Stimulated activated CD4-positive, alpha-beta T cell treated with anti-CD3 and anti-CD28 coated beads, Interleukin-4, amount 100 ng/mL, for 24 hours (primary cell): Measurements from ENCODE around the gene MRPL4.
"Not testable (repeated sequence)": the region's sequence is repeated elsewhere in the genome, so short reads cannot be mapped to it uniquely, and the experiment has no call there.

Experiments used
- DNase-seq: peaks from one replicate; pipeline ENCODE4 v3.0.0-alpha.2; 2020

The MRPL4 gene

DNA sequence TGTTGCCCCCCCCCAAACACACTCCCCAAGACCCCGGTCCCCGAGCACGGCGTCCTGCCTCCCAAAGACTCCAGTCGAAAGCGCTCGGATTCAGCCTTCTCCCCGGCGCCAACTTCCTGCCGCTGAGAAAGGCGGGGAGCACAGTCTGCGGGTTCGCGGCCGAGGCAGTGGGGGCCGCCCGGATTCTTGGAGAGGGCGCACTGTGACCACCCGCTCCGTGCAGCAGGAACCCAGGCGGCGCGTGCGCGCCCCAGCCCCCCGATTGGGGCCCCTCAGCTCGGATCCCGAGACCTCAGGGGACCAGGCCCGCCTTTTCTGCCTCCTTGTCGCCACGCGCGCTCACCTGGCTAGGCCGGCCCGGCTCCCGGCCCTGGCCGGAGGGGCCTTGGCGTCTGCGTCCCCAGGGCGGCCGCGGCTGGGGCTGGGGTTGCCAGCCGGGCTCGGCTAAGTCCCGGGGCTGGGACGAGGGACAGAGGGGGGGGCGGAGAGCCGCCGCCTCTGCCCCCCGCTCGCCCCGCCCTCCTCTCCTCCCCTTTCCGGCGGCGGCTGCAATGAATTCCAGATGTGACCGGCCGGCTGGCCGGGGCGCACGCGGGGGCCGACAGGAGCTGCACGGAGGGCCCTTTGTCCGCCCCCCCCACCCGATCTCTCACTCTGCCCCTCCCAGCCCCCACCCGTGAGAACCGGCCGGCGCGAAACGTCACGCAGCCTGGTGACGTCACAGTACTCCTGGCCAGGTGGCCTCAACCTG lies 21.0 kb upstream of the MRPL4 start, which contains the start of gene S1PR2:
Gene S1PR2, minus strand, starts transcription at position 471 of the 751 bp plus-strand sequence. CDS start 6,426 bp downstream, outside the sequence.
- DNase-seq = peak; percentile 66

DNA sequence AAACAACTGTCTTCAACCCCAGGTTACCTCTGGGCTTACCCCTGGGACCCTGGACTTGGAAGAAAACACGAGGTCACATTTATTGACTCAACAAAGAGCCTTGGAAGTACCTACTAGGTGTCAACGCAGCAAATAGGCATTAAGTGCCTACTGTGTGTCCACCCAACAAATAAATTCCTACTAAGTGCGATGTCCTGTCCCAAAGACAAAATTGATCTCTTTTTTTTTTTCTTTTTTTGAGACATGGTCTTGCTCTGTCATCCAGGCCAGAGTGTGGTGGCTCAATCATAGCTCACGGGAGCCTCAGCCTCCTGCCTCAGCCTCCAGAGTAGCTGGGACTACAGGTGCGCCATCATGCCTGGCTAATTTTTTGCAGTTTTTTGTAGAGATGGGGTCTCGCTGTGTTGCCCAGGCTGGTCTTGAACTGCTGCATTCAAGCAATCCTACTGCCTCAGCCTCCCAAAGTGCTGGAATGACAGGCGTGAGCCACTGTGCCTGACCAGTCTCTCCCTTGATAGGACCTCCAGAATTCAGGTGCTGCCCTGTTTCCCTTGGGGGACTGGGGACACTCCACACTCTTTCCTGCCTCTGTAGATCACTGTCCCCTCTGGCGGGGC lies 20.3 kb upstream of the MRPL4 start:
- DNase-seq = no peak

DNA sequence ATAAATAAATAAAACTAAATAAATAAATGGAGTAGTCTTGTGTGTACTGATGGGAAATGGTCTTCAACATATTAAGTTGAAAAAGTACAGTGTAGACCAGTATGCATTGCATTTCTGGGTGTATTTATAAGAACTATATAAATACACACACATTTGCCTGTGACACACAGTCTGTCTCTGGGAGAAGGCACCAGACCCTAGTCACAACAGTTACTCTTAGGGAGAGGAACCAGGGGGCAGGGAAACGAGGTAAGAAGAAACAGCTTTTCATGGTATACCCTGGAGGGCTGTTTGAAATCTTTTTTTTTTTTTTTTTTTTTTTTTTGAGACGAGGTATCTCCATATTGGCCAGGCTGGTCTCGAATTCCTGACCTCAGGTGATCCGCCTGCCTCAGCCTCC lies 18.1 kb upstream of the MRPL4 start:
- DNase-seq = no peak

DNA sequence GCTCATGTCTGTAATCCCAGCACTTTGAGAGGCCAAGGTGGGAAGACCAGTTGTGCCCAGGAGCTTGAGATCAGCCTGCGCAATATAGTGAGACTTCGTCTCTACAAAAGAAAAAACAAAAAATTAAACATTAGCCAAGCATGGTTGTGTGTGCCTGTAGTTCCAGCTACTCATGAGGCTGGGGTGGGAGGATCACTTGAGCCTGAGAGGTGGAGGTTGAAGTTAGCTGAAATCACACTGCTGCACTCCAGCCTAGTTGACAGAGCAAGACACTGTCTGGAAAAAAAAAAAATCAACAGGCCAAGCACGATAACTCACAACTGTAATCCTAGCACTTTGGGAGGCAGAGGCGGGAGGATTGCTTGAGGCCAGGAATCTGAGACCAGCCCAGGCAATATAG lies 17.0 kb upstream of the MRPL4 start:
- DNase-seq = no peak

DNA sequence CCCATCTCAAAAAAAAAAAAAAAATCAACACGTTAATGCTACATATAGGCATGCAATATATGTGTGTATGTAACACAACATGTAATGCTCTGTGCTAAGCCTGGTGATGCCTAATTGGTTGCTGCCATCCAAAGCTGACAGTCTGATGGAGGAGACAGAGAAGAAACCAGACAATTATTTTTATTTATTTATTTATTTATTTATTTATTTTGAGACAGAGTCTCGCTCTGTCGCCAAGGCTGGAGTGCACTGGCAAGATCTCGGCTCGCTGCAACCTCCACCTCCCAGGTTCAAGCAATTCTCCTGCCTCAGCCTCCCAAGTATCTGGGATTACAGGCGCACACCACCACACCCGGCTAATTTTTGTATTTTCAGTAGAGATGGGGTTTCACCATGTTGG lies 16.6 kb upstream of the MRPL4 start:
- not testable (repeated sequence) for DNase-seq

DNA sequence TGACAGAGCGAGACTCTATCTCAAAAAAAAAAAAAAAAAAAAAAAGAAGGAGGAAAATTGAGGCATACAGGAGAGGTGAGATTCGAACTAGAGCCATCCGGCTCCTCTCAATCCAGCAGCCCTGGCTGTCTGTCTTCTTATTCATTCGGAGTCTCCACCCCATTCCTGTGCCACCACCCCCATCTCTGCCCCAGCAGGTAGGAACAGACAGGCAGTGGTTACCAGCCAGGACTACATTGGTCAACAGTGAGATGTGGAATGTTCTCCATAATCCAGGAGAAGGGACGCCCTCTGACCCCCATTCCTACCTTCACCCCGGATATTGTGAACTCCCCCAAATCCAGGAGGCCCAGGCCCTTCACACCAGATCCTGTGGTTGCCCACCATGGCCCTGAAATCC lies 14.3 kb upstream of the MRPL4 start:
- no peak for DNase-seq

DNA sequence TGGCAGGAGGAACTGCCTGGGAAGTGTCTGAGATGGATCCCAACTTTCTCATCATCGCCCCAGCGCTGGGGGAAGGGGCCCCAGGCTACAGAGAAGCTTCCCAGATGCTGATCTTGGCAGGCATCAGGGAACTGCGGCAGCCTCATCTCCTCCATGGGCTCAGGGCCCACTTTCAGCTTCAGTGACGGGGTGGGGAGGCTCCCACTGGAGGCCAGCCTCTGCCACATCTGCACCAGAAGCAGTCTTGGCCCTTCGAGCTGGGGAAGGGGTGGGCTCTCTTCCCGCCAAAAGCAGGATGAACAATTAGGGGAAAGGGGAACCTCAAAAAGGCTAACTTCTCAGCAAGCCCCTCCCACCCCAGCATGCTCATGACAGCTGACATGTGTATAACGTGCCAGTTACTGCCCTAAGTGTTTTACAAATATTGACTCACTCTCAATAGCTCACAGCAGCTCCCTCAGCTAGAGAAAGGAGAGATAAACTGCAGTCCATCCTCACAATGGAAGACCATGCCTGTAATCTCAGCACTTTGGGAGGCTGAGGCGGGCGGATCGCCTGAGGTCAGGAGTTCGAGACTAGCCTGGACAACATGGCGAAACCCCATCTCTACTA lies 13.7 kb upstream of the MRPL4 start:
- DNase-seq = no peak

DNA sequence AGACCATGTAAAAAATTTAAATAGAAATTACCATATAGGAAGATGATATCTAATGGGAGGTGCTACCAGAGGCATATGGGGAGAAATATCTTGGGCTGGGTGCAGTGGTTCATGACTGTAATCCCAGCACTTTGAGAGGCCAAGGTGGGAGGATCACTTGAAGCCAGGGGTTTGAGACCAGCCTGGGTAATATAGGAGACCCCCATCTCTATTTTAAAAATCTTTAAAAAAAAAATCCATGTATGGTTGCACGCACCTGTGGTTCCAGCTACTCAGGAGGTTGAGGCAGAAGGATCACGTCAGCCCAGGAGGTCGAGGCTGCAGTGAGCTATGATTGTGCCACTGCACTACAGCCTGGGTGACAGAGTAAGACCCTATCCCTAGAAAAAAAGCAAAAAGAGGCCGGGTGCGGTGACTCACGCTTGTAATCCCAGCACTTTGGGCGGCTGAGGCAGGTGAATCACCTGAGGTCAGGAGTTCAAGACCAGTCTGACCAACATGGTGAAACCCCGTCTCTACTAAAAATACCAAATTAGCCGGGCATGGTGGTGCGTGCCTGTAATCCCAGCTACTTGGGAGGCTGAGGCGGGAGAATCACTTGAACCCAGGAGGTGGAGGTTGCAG lies 10.1 kb upstream of the MRPL4 start:
- DNase-seq = not testable (repeated sequence)

DNA sequence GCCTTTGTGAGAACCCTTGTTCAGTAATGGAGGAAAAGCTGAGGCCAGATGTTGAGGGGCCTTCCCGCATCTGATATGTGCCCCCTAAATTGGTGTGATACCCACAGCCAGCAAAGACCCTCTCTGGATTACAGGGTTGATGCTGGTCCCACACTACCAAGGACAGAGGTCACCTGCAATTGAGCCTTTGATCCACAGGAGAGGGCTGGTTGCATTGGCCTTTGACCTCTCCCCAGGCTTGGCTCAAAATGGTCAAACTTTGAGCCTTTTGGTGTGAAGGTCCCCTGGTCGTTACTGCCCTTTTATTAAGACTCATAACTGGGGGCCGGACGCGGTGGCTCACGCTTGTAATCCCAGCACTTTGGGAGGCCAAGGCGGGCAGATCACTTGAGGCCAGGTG lies 8.4 kb upstream of the MRPL4 start:
- no peak for DNase-seq

DNA sequence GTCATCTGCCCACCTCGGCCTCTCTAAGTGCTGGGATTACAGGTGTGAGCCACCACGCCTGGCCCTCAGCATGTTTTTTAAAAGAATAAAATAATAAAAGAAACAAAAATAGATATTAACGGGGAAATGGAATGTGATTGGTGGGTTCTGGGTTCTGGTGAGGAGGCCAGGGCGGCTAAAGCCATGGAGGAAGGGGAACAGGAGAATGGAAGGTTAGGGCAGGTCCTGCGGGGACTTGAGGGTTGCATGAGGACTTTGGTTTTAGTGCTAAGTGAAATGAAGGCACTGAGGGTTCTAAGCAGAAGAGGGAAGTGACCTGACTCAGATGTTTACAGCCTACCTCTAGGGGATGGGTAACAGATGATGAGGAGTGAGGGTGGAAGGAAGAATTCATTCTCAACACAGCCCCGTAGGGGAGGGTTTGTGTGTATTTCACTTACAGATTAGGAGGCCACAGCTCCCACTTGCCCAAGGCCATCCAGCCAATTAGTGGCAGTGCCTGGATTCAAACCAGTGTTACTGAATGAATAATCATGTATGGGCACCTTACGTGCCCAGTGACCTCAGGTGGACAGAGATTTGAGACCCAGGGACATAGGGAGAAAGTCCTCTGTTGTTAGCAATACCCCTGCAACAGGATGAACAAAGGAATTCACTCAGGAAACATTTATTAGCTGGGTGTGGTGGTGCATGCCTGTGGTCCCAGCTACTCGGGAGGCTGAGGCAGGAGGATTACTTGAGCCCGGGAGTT lies 6.7 kb upstream of the MRPL4 start:
- DNase-seq = no peak

GRCh38 chr19:10246511-10246910 lies 5.5 kb upstream of the MRPL4 start:
- DNase-seq = no peak

DNA sequence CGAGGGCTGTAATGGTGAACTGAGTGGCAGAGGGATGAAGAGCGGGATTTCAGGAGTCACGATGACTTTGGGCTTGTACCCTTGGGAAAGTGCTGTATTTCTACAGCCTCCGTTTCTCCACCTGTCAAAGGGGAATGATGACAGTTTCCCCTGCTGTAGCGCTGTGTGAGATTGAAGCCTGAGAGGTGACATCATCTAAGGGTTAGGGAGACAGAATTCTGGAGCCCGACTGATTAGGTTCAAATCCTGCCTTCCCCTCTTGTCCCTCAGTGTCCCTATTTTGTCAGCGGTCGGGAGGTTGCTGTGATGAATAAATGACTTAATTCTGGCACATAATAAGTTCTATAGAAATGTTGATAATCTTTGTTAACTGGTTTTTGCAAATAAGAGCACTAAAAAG lies 693 bp downstream of the MRPL4 start:
- no peak for DNase-seq

- DNase-seq = no peak
These were observed 2.2 kb downstream of the MRPL4 start for GRCh38 chr19:10254244-10254643.

DNA sequence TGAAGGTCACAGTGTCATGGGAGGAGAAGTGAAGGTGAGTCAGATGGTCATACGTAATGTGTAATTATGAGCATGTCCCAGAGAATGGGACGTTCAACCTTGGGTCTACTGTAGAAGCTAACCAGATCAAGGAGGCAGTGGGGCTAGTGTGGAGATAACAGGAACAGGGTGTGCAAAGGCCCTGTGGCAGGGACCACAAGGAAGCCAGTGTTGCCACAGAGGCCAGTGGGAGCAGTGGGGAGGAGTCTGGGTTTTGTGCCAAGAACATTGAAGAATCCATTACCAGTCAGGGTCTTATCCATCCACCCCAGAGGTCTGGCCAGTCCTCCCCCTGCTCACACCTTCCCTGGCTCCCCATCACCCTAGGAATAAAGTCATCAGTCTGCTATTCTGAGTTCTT lies 3.3 kb downstream of the MRPL4 start:
- no peak for DNase-seq

- no peak for DNase-seq
These were observed 4.5 kb downstream of the MRPL4 start for GRCh38 chr19:10256551-10256950.

DNA sequence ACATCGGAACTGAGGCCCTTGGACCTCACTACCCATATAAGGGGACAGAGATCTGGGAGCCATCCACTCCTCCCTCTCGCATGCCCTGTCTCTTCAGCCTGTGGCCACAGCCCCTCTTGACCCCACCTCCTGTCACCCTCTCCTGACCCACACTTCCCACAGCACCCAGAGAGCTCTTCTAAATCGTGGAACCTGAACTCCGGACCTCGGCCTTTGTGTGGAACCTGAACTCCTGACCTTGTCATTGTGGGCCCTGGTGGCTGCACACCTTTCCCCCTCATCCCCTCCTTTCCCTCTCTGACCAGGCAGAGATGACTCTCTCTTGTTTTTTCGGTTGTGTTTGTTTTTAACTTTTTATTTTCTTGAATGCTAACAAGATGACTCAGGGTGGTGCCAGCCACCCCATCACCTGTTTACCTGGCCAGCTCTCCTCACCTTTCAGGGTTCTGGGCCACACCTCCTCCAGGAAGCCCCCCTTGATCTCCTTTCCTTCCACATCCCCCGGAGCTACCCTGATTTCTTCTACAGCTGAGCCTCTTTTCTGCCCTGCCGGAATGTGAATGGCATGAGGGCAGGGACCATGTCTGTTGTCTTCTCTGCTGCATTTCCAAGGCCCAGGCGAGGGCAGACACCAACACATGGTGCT lies 5.1 kb downstream of the MRPL4 start:
- DNase-seq = no peak

DNA sequence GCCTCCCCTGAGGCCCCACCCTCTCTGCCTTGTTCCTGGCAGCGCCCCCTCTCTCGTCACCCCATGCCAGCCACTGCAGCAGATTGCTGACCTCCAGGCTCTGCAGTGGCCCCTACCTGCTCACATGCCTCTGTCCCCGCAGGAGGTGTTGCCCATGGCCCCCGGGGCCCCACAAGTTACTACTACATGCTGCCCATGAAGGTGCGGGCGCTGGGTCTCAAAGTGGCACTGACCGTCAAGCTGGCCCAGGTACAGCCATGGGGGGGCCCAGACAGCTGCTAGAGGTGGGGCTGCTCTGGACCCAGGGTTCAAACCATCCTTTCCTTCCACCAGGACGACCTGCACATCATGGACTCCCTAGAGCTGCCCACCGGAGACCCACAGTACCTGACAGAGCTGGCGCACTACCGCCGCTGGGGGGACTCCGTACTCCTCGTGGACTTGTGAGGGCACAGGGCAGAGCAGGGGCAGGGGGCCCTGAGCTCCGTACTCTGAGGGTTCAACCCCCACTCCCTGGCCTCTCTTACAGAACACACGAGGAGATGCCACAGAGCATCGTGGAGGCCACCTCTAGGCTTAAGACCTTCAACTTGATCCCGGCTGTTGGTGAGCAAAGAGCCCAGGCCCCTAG lies 6.2 kb downstream of the MRPL4 start:
- DNase-seq = no peak

- DNase-seq = peak; percentile 97
These were observed 7.3 kb downstream of the MRPL4 start for GRCh38 chr19:10259162-10259905.

DNA sequence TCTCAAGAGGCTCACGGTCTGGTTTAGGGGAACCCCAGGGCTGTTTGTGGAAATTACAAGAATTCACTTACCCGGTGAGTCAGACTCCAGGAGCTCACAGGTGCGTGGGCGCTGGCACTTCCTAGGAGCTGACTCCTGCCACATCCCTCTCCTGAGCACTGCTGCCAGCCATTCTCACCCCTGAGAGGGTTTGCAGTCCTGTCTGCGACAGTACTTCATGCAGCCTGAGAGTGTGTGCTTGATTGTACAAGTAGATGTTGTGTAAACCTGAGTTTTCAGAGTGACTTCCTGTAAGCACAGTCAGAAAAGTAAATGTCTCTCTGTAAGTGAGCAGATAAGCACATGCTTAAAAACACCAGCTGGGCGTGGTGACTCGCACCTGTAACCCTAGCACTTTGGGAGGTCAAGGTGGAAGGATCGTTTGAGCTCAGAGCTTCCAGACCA lies 8.1 kb downstream of the MRPL4 start:
- peak; percentile 72 for DNase-seq

DNA sequence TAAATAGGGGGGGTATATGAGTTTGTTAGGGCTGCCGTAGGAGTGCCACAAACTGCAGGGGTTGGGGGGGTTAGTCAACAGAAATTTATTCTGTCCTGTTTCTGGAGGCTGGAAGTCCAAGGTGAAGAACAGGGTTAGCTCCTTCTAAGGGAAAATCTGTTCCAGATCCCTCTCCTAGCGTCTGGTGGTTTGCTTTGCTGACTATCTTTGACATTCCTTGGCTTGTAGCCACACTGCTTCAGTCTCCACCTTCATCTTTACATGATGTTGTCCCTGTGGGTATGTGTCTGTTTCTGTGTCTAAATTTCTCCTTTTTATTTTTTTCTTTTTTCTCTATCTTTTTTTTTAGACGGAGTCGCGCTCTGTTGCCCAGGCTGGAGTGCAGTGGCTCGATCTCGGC lies 10.8 kb downstream of the MRPL4 start:
- no peak for DNase-seq

DNA sequence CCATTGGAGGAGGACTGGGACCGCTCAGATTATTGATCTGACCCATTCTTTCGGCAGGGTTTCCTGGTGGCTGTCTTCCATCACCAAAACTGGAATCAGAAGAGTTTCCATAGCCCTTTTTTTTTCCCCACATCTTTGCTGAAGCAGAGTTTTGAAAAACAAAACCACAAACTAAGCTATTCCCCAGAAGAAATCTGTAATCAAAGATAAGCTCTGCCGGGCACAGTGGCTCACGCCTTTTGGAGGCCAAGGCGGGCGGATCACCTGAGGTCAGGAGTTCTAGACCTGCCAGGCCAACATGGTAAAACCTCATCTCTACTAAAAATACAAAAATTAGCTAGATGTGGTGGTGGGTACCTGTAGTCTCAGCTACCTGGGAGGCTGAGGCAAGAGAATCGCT lies 14.7 kb downstream of the MRPL4 start:
- DNase-seq = no peak
